WI38 (cell line): ENCODE measurements around the gene CCDC146.

ENCODE experiments used
- H3K4me3 ChIP-seq: 2 replicates; pipeline ENCODE4 v1.5.1; 2011; ENCODE audit warnings: low read depth, mild to moderate bottlenecking, control low read depth, low read length
- TF ChIP-seq, protein P1 (sequence below): IDR thresholded peaks from 2 replicates; pipeline ENCODE4 v1.5.1; 2012; ENCODE audit warnings: low read depth, mild to moderate bottlenecking, control low read depth, low read length

Gene CCDC146

GRCh38 chr7:77232467-77232866, 110.1 kb downstream of the CCDC146 start:
- TF ChIP-seq, protein P1, sequence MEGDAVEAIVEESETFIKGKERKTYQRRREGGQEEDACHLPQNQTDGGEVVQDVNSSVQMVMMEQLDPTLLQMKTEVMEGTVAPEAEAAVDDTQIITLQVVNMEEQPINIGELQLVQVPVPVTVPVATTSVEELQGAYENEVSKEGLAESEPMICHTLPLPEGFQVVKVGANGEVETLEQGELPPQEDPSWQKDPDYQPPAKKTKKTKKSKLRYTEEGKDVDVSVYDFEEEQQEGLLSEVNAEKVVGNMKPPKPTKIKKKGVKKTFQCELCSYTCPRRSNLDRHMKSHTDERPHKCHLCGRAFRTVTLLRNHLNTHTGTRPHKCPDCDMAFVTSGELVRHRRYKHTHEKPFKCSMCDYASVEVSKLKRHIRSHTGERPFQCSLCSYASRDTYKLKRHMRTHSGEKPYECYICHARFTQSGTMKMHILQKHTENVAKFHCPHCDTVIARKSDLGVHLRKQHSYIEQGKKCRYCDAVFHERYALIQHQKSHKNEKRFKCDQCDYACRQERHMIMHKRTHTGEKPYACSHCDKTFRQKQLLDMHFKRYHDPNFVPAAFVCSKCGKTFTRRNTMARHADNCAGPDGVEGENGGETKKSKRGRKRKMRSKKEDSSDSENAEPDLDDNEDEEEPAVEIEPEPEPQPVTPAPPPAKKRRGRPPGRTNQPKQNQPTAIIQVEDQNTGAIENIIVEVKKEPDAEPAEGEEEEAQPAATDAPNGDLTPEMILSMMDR, result no peak
- H3K4me3 ChIP-seq, result no peak overlapping the region

GRCh38 chr7:77235276-77235675, 112.9 kb downstream of the CCDC146 start:
- H3K4me3 ChIP-seq, result no peak overlapping the region
- TF ChIP-seq, protein P1, result no peak

GRCh38 chr7:77238703-77239136, 116.3 kb downstream of the CCDC146 start:
- TF ChIP-seq, protein P1, result no peak
- H3K4me3 ChIP-seq, result no peak overlapping the region

GRCh38 chr7:77239471-77239870, 117.1 kb downstream of the CCDC146 start:
- TF ChIP-seq, protein P1, result no peak
- no peak overlapping the region for H3K4me3 ChIP-seq

DNA sequence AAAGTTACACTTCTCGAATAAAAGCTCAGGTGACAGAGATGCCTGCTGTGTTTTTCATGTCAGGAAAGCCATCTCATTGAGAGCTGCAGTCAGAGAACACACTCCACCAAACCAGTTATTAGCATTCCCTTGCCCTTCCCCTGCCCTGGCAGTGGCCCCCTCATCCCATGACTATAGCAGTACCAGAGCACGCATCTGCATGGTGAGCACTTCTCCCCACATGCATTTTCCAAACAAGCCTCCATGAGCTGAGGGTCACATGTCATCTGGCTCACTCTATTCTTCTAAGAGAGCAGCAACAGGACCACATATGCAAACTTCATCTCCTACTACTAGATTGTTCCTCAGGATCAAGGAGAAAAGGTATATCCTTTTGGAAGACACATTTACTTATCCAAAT, 119.7 kb downstream of the CCDC146 start:
- H3K4me3 ChIP-seq, result no peak overlapping the region
- TF ChIP-seq, protein P1, result no peak

DNA sequence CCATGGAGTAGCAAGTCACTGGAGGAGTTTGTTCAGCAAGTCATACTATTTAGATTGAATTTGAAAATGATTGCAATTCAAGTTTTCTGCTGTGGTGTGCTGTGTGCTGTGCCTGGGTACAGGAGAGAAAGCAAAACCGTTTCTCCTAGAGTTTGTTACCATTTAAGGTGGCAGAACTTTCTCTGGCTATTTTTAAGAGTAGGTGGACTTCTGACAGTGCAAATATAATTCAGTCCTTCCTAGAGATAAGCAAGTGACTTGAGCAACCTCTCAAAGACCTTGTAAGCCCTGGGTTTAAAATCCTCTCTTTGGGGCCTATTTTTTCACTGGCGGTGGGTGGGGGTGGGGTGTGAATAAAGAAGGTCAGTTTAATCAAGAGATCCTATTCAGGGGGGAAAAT, 120.1 kb downstream of the CCDC146 start:
- no peak overlapping the region for H3K4me3 ChIP-seq
- TF ChIP-seq, protein P1, result no peak

GRCh38 chr7:77244222-77244934, 122.0 kb downstream of the CCDC146 start:
- H3K4me3 ChIP-seq, result no peak overlapping the region
- TF ChIP-seq, protein P1, result no peak
